Measurements from ENCODE around the gene EEPD1. TPM values are rescaled to one million over a fixed set of nuclear protein-coding genes. Genes with fewer than 3 reads are reported as not detected.
A peak's percentile ranks its signal among the peaks of the same experiment; 100 is the strongest.

EEPD1 gene
- total RNA-seq, 4 donors from 2014 or later = 1.8 to 18.4 (median 11.2) TPM

GRCh38 chr7:36191292-36191920 is 38.4 kb downstream of the EEPD1 start:
- intact Hi-C loops (cut with DNase I; ENCODE audit: low total_unique reads) = no loop called here
- Histone ChIP-seq H3K4me1 (no peaks in the 10 kb centered on the region), H3K27ac (peak overlapping the region; percentile 68 to 84), H3K4me3 (no peak overlapping the region), H3K27me3 (no peaks in the 10 kb centered on the region), H3K36me3 (no peaks in the 10 kb centered on the region), H3K9me3 (no peaks in the 10 kb centered on the region)
- peak in 1 of 2 donors; percentile 27 for DNase-seq
- no peak for TF ChIP-seq POLR2A (IDR thresholded peaks at IDR 0.05)
- no peak for TF ChIP-seq CTCF (IDR thresholded peaks at IDR 0.05)

GRCh38 chr7:36192053-36192824 is 39.2 kb downstream of the EEPD1 start:
- Histone ChIP-seq H3K27ac (peak overlapping the region; percentile 68 to 84), H3K27me3 (no peaks in the 10 kb centered on the region), H3K4me3 (no peak overlapping the region), H3K9me3 (no peaks in the 10 kb centered on the region), H3K36me3 (no peaks in the 10 kb centered on the region), H3K4me1 (no peaks in the 10 kb centered on the region)
- DNase-seq = peak in 1 of 2 donors; percentile 33
- TF ChIP-seq CTCF (IDR thresholded peaks at IDR 0.05) = no peak
- TF ChIP-seq POLR2A (IDR thresholded peaks at IDR 0.05) = no peak
- intact Hi-C loops (cut with DNase I; ENCODE audit: low total_unique reads) = no loop called here

GRCh38 chr7:36192877-36193276 is 39.8 kb downstream of the EEPD1 start:
- H3K27ac ChIP-seq = peak overlapping the region; percentile 68 to 84
- no peak for TF ChIP-seq POLR2A (IDR thresholded peaks at IDR 0.05)
- TF ChIP-seq CTCF (IDR thresholded peaks at IDR 0.05) = no peak

GRCh38 chr7:36198854-36199266 is 45.8 kb downstream of the EEPD1 start:
- intact Hi-C loops (cut with DNase I; ENCODE audit: low total_unique reads) = no loop called here
- H3K36me3 ChIP-seq = no peaks in the 10 kb centered on the region
- H3K4me1 ChIP-seq = no peaks in the 10 kb centered on the region
- no peak overlapping the region for H3K27ac ChIP-seq
- DNase-seq = no peak
- TF ChIP-seq POLR2A (IDR thresholded peaks at IDR 0.05) (no peak), CTCF (IDR thresholded peaks at IDR 0.05) (no peak)
- H3K27me3 ChIP-seq = no peaks in the 10 kb centered on the region
- no peaks in the 10 kb centered on the region for H3K9me3 ChIP-seq
- H3K4me3 ChIP-seq = no peak overlapping the region

More at GRCh38 chr7:36192877-36193276, 39.8 kb downstream of the EEPD1 start:
- intact Hi-C loops (cut with DNase I; ENCODE audit: low total_unique reads) = no loop called here
- H3K4me3 ChIP-seq = no peak overlapping the region
- no peaks in the 10 kb centered on the region for H3K9me3 ChIP-seq
- DNase-seq = no peak
- H3K4me1 ChIP-seq = no peaks in the 10 kb centered on the region
- H3K27me3 ChIP-seq = no peaks in the 10 kb centered on the region
- H3K36me3 ChIP-seq = no peaks in the 10 kb centered on the region

- Histone ChIP-seq H3K27me3 (no peaks in the 10 kb centered on the region), H3K36me3 (no peaks in the 10 kb centered on the region), H3K4me3 (no peak overlapping the region), H3K4me1 (no peaks in the 10 kb centered on the region), H3K9me3 (no peaks in the 10 kb centered on the region), H3K27ac (no peak overlapping the region)
- intact Hi-C loops (cut with DNase I; ENCODE audit: low total_unique reads) = no loop called here
- DNase-seq = no peak
- TF ChIP-seq CTCF (IDR thresholded peaks at IDR 0.05) = no peak
- no peak for TF ChIP-seq POLR2A (IDR thresholded peaks at IDR 0.05)
Observed at GRCh38 chr7:36199329-36199728, 46.3 kb downstream of the EEPD1 start.

Data from uterus (tissue), 4 donors.